GM21619 (cell line): ENCODE results near the gene UHRF2.
"Not testable (repeated sequence)": the region's sequence is repeated elsewhere in the genome, so short reads cannot be mapped to it uniquely, and the experiment has no call there.

Experiments used
- ATAC-seq: cut with Tn5 transposase; IDR thresholded peaks from one replicate; pipeline ENCODE4 v1.9.1; 2021; ENCODE audit not compliant: unreplicated experiment

Gene UHRF2

GRCh38 chr9:6412487-6413364 is at the start of gene UHRF2:
TSS of gene UHRF2 (plus strand) at chr9:6413199. CDS start at chr9:6413491, 292 bp downstream.
- ATAC-seq, result peak; percentile 70

GRCh38 chr9:6367128-6367890 is 45.7 kb upstream of the UHRF2 start:
- no peak for ATAC-seq

GRCh38 chr9:6368831-6369230 is 44.2 kb upstream of the UHRF2 start:
- no peak for ATAC-seq

GRCh38 chr9:6381477-6382012 is 31.5 kb upstream of the UHRF2 start:
- not testable (repeated sequence) for ATAC-seq

- ATAC-seq, result no peak
Measured at GRCh38 chr9:6382681-6383080, 30.3 kb upstream of the UHRF2 start.

- ATAC-seq, result no peak
Measured at GRCh38 chr9:6383551-6384225, 29.3 kb upstream of the UHRF2 start.

- no peak for ATAC-seq
Measured at GRCh38 chr9:6384732-6385131, 28.3 kb upstream of the UHRF2 start.

- no peak for ATAC-seq
Measured at GRCh38 chr9:6399071-6399470, 13.9 kb upstream of the UHRF2 start.

- ATAC-seq, result no peak
Measured at GRCh38 chr9:6405371-6405770, 7.6 kb upstream of the UHRF2 start.

GRCh38 chr9:6407778-6408177 is 5.2 kb upstream of the UHRF2 start:
- no peak for ATAC-seq

- ATAC-seq, result no peak
Measured at GRCh38 chr9:6408320-6408719, 4.7 kb upstream of the UHRF2 start.

GRCh38 chr9:6409811-6410210 is 3.2 kb upstream of the UHRF2 start:
- ATAC-seq, result no peak

- no peak for ATAC-seq
Measured at GRCh38 chr9:6410633-6411032, 2.4 kb upstream of the UHRF2 start.

GRCh38 chr9:6413365-6414246 is 607 bp downstream of the UHRF2 start:
- ATAC-seq, result peak; percentile 7

GRCh38 chr9:6414247-6414641 is 1.2 kb downstream of the UHRF2 start:
- ATAC-seq, result no peak

- no peak for ATAC-seq
Measured at GRCh38 chr9:6415266-6415665, 2.3 kb downstream of the UHRF2 start.

- ATAC-seq, result no peak
Measured at GRCh38 chr9:6417186-6417585, 4.2 kb downstream of the UHRF2 start.

GRCh38 chr9:6418764-6419163 is 5.8 kb downstream of the UHRF2 start:
- no peak for ATAC-seq

GRCh38 chr9:6424940-6425339 is 11.9 kb downstream of the UHRF2 start:
- no peak for ATAC-seq

GRCh38 chr9:6426117-6426516 is 13.1 kb downstream of the UHRF2 start:
- ATAC-seq, result no peak
